Choroid plexus epithelial cell (primary cell): ENCODE data around the gene LTBP1.

Experiments
- DNase-seq: peaks from one replicate; pipeline ENCODE4 v3.0.0-alpha.2; 2010; ENCODE audit warnings: low read depth
- H3K4me3 ChIP-seq: 2 replicates; pipeline ENCODE4 v1.5.1; 2011; ENCODE audit warnings: low read depth, mild to moderate bottlenecking, control low read depth, low read length, moderate library complexity
- TF ChIP-seq, protein P1 (sequence below): conservative IDR thresholded peaks from 2 replicates; pipeline ENCODE4 v1.5.1; 2011; ENCODE audit warnings: low read depth, mild to moderate bottlenecking, control low read depth, inconsistent platforms, low read length, moderate library complexity

Gene LTBP1

GRCh38 chr2:33067598-33067997, 120.8 kb downstream of the LTBP1 start:
- no peak for DNase-seq
- TF ChIP-seq, protein P1, sequence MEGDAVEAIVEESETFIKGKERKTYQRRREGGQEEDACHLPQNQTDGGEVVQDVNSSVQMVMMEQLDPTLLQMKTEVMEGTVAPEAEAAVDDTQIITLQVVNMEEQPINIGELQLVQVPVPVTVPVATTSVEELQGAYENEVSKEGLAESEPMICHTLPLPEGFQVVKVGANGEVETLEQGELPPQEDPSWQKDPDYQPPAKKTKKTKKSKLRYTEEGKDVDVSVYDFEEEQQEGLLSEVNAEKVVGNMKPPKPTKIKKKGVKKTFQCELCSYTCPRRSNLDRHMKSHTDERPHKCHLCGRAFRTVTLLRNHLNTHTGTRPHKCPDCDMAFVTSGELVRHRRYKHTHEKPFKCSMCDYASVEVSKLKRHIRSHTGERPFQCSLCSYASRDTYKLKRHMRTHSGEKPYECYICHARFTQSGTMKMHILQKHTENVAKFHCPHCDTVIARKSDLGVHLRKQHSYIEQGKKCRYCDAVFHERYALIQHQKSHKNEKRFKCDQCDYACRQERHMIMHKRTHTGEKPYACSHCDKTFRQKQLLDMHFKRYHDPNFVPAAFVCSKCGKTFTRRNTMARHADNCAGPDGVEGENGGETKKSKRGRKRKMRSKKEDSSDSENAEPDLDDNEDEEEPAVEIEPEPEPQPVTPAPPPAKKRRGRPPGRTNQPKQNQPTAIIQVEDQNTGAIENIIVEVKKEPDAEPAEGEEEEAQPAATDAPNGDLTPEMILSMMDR = no peak
- no peak overlapping the region for H3K4me3 ChIP-seq

- H3K4me3 ChIP-seq = no peak overlapping the region
- peak; percentile 80 for DNase-seq
- TF ChIP-seq, protein P1 = no peak
Observed at GRCh38 chr2:33068261-33068660, 121.5 kb downstream of the LTBP1 start.

DNA sequence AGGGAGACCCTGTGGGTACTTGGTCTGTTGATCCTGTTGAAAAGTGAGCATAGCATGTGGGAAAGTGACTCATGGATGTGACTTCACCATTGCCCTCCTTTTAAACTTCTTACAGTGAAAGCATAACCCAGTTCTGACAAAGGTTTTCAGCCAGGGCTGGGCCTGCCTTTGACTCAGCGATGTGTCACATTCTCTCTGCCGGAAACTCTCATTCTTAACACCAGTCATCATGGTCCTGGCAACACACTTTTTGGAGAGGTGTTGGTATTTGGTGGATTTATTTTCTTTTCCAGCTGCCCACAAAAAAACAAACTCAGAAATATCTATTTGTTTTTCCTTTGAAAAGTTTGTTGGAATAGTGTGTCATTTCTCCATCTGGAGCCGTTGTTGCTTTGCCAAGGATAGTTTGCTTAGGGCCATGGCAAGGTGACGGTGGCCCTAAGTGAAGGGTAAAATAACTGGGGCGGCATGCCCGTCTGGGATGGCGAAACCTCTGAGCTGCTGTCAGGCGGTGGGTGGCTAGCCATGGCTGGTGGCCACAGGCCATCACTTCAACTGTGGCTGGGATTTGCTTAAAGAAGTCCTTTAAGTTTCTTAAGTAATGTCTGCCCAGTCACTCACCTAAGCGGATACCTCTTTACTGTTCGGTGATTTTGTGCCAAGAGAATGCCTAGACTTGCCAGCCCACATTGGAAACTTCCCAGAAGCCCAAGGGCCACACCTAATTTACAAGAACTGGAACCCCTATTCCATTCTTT, 123.3 kb downstream of the LTBP1 start:
- peak; percentile 99 for DNase-seq
- TF ChIP-seq, protein P1 = no peak
- H3K4me3 ChIP-seq = no peak overlapping the region

GRCh38 chr2:33071591-33071990, 124.8 kb downstream of the LTBP1 start:
- DNase-seq = no peak
- H3K4me3 ChIP-seq = no peak overlapping the region
- TF ChIP-seq, protein P1 = no peak

DNA sequence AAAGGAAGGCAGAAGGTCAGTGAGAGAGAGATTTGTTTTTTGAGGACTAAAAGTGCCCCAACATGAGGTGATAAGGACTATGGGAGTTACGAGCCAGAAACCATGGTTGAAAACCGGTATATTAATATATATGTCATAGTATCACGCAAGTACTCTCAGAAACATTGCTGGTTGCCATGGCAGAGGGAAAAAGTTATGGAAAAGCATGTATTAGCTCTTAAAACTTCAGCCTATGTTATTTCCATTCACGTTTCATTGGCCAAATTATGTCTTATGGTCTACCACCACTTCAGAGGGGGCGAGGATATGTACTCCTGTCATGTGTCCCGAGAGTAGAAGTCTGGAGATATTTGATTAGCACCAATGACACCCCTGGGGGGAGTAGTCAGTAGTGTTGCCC, 125.9 kb downstream of the LTBP1 start:
- DNase-seq = no peak
- H3K4me3 ChIP-seq = no peak overlapping the region
- TF ChIP-seq, protein P1 = no peak

DNA sequence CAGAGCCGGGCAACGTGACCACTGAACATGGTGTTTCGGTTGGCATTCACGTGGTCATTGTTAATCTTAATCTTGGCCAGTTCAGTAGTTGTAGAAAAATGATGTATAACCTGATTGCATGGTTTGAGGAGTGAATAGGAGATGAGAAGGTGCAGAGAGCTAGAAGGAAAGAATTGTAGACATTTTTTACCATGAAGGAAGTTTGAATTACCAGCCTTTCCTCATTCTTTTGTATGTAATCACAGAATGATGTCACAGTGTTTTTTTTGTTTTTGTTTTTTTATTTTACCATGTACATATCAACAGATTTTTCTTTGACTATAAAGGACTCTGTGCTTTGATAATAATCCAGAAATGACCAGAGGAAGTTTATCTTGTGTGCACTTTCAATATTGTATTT, 126.3 kb downstream of the LTBP1 start:
- TF ChIP-seq, protein P1 = no peak
- H3K4me3 ChIP-seq = no peak overlapping the region
- DNase-seq = no peak

DNA sequence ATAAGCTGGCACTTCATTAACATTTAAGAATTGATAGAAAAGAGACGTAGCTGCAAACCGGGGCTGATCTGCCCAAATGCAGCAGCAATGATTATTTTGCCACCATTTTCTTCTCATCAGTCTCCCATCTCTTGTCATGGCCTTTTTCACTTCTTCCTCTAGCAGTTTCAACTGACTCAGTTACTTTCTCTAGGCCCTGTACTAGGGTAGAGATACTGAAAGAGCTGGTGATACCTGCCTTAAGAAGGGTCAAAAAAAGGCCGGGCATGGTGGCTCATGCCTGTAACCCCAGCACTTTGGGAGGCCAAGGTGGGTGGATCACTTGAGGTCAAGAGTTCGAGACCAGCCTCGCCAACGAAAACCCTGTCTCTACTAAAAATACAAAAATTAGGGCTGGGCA, 127.4 kb downstream of the LTBP1 start:
- TF ChIP-seq, protein P1 = no peak
- no peak for DNase-seq
- no peak overlapping the region for H3K4me3 ChIP-seq
